ENCODE measurements around the gene CELF5.
"Not testable (repeated sequence)": the region's sequence is repeated elsewhere in the genome, so short reads cannot be mapped to it uniquely, and the experiment has no call there.

Gene CELF5

GRCh38 chr19:3274245-3274941, 49.9 kb downstream of the CELF5 start:
- no peak for DNase-seq (ENCODE audit: low read depth in 3 of 3)

- DNase-seq (ENCODE audit: low read depth in 3 of 3) = peak in 1 of 3 experiments; percentile 13
Observed at GRCh38 chr19:3274942-3275582, 50.6 kb downstream of the CELF5 start.

GRCh38 chr19:3275583-3276340, 51.3 kb downstream of the CELF5 start:
- peak; percentile 81 to 86 (median 83) for DNase-seq (ENCODE audit: low read depth in 3 of 3)

- DNase-seq (ENCODE audit: low read depth in 3 of 3) = peak; percentile 11 to 38 (median 24)
Observed at GRCh38 chr19:3276341-3276799, 51.9 kb downstream of the CELF5 start.

- no peak for DNase-seq (ENCODE audit: low read depth in 3 of 3)
Observed at GRCh38 chr19:3277649-3278048, 53.2 kb downstream of the CELF5 start.

GRCh38 chr19:3278294-3278693, 53.8 kb downstream of the CELF5 start:
- DNase-seq (ENCODE audit: low read depth in 3 of 3) = no peak

GRCh38 chr19:3278749-3279148, 54.3 kb downstream of the CELF5 start:
- no peak for DNase-seq (ENCODE audit: low read depth in 3 of 3)

GRCh38 chr19:3279306-3279705, 54.8 kb downstream of the CELF5 start:
- DNase-seq (ENCODE audit: low read depth in 3 of 3) = no peak

GRCh38 chr19:3281026-3281425, 56.6 kb downstream of the CELF5 start:
- DNase-seq (ENCODE audit: low read depth in 3 of 3) = no peak

- DNase-seq (ENCODE audit: low read depth in 3 of 3) = no peak
Observed at GRCh38 chr19:3282155-3282554, 57.7 kb downstream of the CELF5 start.

GRCh38 chr19:3282564-3282963, 58.1 kb downstream of the CELF5 start:
- no peak for DNase-seq (ENCODE audit: low read depth in 3 of 3)

- no peak for DNase-seq (ENCODE audit: low read depth in 3 of 3)
Observed at GRCh38 chr19:3283246-3283751, 58.8 kb downstream of the CELF5 start.

- no peak for DNase-seq (ENCODE audit: low read depth in 3 of 3)
Observed at GRCh38 chr19:3283886-3284657, 59.6 kb downstream of the CELF5 start.

- DNase-seq (ENCODE audit: low read depth in 3 of 3) = peak in 2 of 3 experiments; percentile 28 to 35
Observed at GRCh38 chr19:3284759-3285646, 60.5 kb downstream of the CELF5 start.

- peak in 2 of 3 experiments; percentile 19 to 23 for DNase-seq (ENCODE audit: low read depth in 3 of 3)
Observed at GRCh38 chr19:3285647-3286176, 61.3 kb downstream of the CELF5 start.

GRCh38 chr19:3287814-3288213, 63.4 kb downstream of the CELF5 start:
- DNase-seq (ENCODE audit: low read depth in 3 of 3) = no peak

GRCh38 chr19:3288437-3288836, 64.0 kb downstream of the CELF5 start:
- not testable (repeated sequence) for DNase-seq (ENCODE audit: low read depth in 3 of 3)

GRCh38 chr19:3289971-3290569, 65.6 kb downstream of the CELF5 start:
- DNase-seq (ENCODE audit: low read depth in 3 of 3) = no peak

- DNase-seq (ENCODE audit: low read depth in 3 of 3) = not testable (repeated sequence)
Observed at GRCh38 chr19:3290858-3291257, 66.4 kb downstream of the CELF5 start.

GRCh38 chr19:3291644-3292043, 67.2 kb downstream of the CELF5 start:
- no peak for DNase-seq (ENCODE audit: low read depth in 3 of 3)

Data from stimulated activated CD4-positive, alpha-beta T cell treated with anti-CD3 and anti-CD28 coated beads, TNF-alpha, amount 100 ng/mL, for 4 hours (primary cell).